NCI-H1048 (cell line): ENCODE data around the gene RHOBTB3.
"Not testable (repeated sequence)": the region's sequence is repeated elsewhere in the genome, so short reads cannot be mapped to it uniquely, and the experiment has no call there.

Source experiments
- DNase-seq: peaks from one replicate; lab custom pipeline; 2025; lab: John Stamatoyannopoulos, UW

The RHOBTB3 gene, protein sequence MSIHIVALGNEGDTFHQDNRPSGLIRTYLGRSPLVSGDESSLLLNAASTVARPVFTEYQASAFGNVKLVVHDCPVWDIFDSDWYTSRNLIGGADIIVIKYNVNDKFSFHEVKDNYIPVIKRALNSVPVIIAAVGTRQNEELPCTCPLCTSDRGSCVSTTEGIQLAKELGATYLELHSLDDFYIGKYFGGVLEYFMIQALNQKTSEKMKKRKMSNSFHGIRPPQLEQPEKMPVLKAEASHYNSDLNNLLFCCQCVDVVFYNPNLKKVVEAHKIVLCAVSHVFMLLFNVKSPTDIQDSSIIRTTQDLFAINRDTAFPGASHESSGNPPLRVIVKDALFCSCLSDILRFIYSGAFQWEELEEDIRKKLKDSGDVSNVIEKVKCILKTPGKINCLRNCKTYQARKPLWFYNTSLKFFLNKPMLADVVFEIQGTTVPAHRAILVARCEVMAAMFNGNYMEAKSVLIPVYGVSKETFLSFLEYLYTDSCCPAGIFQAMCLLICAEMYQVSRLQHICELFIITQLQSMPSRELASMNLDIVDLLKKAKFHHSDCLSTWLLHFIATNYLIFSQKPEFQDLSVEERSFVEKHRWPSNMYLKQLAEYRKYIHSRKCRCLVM

GRCh38 chr5:95730730-95731570, at the start of gene RHOBTB3:
TSS of gene RHOBTB3 (plus strand) at chr5:95731336. CDS start at chr5:95731683, 347 bp downstream.
- DNase-seq = peak; percentile 87

DNA sequence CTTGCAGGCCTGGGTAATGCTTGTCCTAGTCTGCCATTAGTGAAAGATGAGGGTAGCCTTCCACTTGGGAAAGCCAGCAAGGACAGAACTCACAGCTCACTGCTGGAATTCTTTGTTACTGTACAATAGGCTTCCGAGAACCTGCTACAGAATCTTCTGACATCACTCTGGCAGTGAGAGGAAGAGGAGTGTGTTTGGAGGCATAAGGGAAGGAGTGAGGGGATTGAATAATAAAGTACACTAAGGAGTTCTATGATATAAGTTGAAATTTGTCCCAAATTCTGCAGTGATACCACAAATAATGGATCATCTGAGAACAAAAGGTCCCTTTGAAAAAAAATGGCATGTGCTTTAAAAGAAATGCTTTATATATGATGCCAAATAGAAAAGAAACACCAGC, 48.2 kb upstream of the RHOBTB3 start, which contains the start of gene SPATA9:
SPATA9 (minus strand) TSS at position 101 of the 400 bp plus-strand sequence. CDS start 137 bp downstream, outside the sequence.
- DNase-seq = no peak

GRCh38 chr5:95684361-95684760, 46.8 kb upstream of the RHOBTB3 start:
- no peak for DNase-seq

DNA sequence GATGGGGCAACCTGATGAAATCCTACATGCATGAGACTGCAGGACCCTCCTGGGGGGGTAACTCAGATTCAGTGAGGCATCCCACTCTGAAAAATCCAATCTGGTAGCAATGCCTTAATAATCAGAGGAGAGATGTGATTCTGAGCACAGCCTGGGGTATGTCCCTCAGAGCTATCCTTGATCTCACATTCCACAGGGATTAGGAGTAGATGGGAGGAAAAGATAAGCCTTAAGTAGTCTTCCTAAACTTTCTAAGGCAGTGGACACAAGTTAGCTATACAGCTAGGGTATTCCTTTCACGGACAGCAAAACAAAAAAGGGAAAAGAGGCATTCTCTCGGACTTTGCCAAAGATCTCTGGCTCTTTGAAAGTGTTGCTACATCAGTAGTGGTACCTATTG, 44.5 kb upstream of the RHOBTB3 start:
- DNase-seq = no peak

DNA sequence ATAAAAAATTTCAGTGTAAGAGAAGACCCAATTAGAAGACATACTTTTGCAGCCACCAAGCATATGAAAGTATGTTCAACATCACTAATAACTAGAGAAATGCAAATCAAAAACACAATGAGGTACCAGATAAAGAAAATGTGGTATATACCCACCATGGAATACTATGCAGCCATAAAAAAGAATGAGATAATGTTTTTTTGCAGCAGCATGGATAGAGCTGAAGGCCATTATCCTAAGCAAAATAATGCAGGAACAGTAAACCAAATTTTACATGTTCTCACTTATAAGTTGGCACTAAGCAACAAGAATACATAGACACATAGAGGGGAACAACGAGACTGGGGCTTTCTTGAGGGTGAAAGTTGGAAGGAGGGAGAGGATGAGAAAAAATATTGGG, 41.5 kb upstream of the RHOBTB3 start:
- no peak for DNase-seq

- no peak for DNase-seq
Measured at GRCh38 chr5:95690333-95690732, 40.8 kb upstream of the RHOBTB3 start.

DNA sequence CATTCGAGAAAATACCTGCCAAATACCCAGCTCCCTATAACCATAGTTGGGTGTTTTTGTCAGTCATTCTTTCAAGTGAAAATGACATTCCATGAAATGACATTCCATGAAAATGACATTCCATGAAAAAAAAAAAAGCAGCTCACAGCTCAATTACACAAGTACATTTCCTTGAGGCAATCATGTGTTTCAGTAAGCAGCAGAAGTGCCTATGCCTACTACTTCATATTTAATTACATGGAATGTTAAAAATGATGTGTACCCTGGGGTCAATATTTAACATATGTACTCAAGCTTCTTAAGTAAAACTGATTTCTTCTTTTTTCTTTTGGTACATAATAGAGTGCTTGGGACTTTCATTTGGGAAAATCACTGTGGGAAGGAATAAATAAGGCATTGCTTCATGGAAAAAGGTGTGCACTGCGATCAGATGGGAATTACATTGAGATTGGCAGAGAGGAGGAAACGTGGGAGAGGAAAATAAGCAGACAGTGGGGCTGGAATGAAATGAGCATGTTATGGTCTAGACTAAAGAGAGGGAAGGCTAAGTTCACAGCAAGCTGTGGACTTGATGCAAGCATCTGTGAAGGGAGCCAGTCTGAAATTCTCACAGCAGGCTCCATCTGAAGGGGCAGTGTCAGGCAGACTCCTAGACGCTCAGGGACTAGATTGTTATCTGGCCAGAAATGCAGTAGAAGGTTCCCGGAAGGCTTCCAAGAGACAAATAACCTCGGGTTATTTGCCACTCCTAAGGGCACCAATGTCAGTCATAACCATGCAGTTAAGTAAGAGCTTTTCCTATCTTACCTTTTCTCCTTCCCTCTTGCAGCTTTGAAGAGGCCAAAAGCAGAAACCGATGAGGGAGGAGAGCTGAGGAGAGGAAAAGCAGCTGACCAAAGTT, 33.1 kb upstream of the RHOBTB3 start:
- DNase-seq = peak; percentile 43

DNA sequence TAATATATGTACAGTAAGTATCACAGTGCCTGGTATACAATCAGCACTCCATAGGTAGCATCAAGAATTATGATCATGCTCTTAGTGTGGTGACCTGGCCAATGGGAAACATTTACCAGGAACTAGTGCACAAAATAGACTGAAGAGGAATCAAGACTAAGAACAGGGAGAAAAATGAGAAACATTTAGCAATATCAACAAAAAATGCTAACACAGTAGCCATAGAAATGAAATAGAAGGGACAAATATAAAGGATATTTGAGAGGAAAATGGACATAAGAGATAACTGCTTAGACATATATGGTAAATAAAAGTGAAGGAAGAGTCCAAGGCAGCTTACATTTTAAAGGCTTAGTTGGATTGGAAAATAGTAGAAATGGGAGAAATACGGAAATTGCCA, 31.8 kb upstream of the RHOBTB3 start:
- DNase-seq = no peak

- DNase-seq = no peak
Measured at GRCh38 chr5:95701074-95701473, 30.1 kb upstream of the RHOBTB3 start.

GRCh38 chr5:95704150-95704549, 27.0 kb upstream of the RHOBTB3 start:
- DNase-seq = no peak

- not testable (repeated sequence) for DNase-seq
Measured at GRCh38 chr5:95706196-95706595, 24.9 kb upstream of the RHOBTB3 start.

DNA sequence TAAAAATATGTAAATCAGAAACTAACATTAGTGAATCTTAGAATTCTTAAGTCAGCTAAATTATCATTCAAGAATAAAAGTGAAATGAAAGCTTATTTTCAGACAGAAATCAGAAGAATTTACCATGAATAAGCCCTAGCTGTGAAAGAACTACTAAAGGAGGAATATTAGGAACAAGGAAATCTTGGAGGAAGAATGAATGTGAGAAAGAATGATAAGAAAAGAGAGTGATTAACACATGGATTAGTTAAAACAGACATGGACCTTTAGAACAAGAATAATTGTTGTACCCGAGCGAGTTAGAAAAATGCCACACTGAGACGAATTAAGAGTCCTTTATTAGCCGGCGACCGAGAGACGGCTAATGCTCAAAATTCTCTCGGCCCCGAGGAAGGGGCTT, 24.1 kb upstream of the RHOBTB3 start:
- no peak for DNase-seq

GRCh38 chr5:95707534-95708188, 23.5 kb upstream of the RHOBTB3 start:
- not testable (repeated sequence) for DNase-seq

GRCh38 chr5:95708876-95709275, 22.3 kb upstream of the RHOBTB3 start:
- DNase-seq = no peak

GRCh38 chr5:95709967-95710650, 21.0 kb upstream of the RHOBTB3 start:
- no peak for DNase-seq

GRCh38 chr5:95710651-95711500, 20.3 kb upstream of the RHOBTB3 start:
- DNase-seq = not testable (repeated sequence)

GRCh38 chr5:95711501-95712346, 19.4 kb upstream of the RHOBTB3 start:
- no peak for DNase-seq

DNA sequence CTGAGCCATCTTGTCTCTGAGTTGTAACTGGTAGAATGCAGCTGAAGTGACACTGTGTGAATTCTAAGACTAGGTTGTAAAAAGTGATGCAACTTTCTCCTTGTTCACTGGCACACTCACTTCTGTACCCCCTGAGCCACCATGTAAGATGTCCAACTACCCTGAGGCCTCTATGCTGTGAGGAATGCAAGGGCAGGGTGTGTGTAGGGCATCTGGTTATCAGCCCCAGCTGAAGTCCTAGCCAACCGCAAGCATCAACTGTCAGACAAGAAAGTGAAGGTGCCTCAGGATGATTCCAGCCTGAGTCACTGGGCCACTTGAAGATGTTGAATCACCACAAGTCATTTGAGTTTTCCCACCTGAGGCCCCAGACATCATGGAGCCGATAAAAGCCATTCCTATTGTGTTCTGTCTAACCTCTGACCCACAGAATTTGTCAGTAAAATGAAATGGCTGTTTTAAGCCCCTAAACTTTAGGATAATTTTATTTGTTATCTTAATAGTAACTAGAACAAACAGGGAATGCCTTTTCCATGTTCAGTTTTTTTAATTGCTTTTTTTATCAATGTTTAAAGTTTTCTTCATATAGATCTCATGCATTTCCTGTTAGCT, 18.7 kb upstream of the RHOBTB3 start:
- no peak for DNase-seq
